ENCODE data around the gene MRPS7.

The MRPS7 gene

DNA sequence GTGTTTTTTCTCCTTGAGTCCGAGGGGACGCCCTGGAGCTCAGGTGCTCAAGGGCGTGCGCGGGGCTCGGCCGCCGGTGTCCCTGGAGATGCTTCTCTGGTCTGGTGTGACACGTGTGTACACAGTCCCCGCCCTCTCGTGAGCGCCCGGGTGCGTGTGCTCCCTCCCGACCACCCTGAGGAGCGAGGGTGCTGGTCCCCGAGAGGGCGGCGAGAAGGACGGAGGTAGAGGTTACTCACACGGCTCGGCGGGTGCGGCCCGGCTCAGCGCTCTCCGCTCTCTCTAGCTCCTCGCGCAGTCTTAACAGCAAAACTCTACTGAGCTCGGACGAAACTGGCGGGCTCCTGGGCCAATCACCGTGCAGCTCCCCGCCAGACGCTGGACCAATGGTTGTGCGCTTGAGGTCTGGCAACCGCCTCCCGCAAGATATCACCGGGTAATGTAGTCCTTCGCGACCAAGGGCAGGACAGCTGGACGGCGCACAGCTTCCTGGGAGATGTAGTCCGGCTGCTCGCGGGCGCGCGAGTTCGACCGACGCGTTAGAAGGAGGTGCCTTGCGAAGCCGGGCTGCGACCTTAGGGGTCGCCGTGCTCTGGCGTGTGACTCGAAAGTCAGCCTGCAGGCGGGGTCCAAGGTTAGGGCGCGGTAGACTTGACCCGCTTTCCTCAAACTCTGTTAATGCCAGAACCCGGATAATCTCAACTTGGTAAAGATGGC is 27.6 kb downstream of the MRPS7 start, which contains the start of gene SLC25A19 (continued):
- TF ChIP-seq, protein P1, sequence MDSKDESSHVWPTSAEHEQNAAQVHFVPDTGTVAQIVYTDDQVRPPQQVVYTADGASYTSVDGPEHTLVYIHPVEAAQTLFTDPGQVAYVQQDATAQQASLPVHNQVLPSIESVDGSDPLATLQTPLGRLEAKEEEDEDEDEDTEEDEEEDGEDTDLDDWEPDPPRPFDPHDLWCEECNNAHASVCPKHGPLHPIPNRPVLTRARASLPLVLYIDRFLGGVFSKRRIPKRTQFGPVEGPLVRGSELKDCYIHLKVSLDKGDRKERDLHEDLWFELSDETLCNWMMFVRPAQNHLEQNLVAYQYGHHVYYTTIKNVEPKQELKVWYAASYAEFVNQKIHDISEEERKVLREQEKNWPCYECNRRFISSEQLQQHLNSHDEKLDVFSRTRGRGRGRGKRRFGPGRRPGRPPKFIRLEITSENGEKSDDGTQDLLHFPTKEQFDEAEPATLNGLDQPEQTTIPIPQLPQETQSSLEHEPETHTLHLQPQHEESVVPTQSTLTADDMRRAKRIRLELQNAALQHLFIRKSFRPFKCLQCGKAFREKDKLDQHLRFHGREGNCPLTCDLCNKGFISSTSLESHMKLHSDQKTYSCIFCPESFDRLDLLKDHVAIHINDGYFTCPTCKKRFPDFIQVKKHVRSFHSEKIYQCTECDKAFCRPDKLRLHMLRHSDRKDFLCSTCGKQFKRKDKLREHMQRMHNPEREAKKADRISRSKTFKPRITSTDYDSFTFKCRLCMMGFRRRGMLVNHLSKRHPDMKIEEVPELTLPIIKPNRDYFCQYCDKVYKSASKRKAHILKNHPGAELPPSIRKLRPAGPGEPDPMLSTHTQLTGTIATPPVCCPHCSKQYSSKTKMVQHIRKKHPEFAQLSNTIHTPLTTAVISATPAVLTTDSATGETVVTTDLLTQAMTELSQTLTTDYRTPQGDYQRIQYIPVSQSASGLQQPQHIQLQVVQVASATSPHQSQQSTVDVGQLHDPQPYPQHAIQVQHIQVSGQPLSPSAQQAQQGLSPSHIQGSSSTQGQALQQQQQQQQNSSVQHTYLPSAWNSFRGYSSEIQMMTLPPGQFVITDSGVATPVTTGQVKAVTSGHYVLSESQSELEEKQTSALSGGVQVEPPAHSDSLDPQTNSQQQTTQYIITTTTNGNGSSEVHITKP (tag by site-specific recombination; IDR thresholded peaks at IDR 0.05), result peak; percentile 95
- TF ChIP-seq KLF1 (tag by site-specific recombination; IDR thresholded peaks at IDR 0.05) (peak; percentile 71), ZNF292 (tag by site-specific recombination; IDR thresholded peaks at IDR 0.05; ENCODE audit: borderline replicate concordance, low read depth) (no peak), ZBTB48 (tag by site-specific recombination; IDR thresholded peaks at IDR 0.05) (peak; percentile 94), ZNF768 (tag by site-specific recombination; IDR thresholded peaks at IDR 0.05) (no peak), ZNF677 (tag by site-specific recombination; IDR thresholded peaks at IDR 0.05) (no peak), REPIN1 (tag by site-specific recombination; IDR thresholded peaks at IDR 0.05; ENCODE audit: low read depth) (peak; percentile 75; the same call in 1 of the 2 replicates), HOXA7 (CRISPR knock-in tag; IDR thresholded peaks at IDR 0.05; ENCODE audit: borderline replicate concordance) (no peak), SALL2 (tag by site-specific recombination; IDR thresholded peaks at IDR 0.05; ENCODE audit: borderline replicate concordance) (no peak), ZNF48 (tag by site-specific recombination; IDR thresholded peaks at IDR 0.05) (no peak), ZSCAN30 (tag by site-specific recombination; IDR thresholded peaks at IDR 0.05) (peak; percentile 61), MZF1 (tag by site-specific recombination; IDR thresholded peaks at IDR 0.05; ENCODE audit: borderline replicate concordance) (no peak), YY1 (tag by site-specific recombination; IDR thresholded peaks at IDR 0.05) (peak; percentile 71; the same call in 1 of the 2 replicates), ZSCAN23 (tag by site-specific recombination; IDR thresholded peaks at IDR 0.05) (peak; percentile 54; the same call in 1 of the 2 replicates), ZNF830 (tag by site-specific recombination; IDR thresholded peaks at IDR 0.05; ENCODE audit: low read depth) (no peak), ZNF274 (IDR thresholded peaks at IDR 0.05; ENCODE audit: low read length) (no peak), ZNF274 (tag by site-specific recombination; IDR thresholded peaks at IDR 0.05; ENCODE audit: borderline replicate concordance) (no peak), ZNF155 (tag by site-specific recombination; IDR thresholded peaks at IDR 0.05) (no peak)
- TF ChIP-seq, protein P2, sequence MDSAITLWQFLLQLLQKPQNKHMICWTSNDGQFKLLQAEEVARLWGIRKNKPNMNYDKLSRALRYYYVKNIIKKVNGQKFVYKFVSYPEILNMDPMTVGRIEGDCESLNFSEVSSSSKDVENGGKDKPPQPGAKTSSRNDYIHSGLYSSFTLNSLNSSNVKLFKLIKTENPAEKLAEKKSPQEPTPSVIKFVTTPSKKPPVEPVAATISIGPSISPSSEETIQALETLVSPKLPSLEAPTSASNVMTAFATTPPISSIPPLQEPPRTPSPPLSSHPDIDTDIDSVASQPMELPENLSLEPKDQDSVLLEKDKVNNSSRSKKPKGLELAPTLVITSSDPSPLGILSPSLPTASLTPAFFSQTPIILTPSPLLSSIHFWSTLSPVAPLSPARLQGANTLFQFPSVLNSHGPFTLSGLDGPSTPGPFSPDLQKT (IDR thresholded peaks at IDR 0.05; ENCODE audit: borderline replicate concordance, low read depth, low read length), result no peak
- TF ChIP-seq, protein P3, sequence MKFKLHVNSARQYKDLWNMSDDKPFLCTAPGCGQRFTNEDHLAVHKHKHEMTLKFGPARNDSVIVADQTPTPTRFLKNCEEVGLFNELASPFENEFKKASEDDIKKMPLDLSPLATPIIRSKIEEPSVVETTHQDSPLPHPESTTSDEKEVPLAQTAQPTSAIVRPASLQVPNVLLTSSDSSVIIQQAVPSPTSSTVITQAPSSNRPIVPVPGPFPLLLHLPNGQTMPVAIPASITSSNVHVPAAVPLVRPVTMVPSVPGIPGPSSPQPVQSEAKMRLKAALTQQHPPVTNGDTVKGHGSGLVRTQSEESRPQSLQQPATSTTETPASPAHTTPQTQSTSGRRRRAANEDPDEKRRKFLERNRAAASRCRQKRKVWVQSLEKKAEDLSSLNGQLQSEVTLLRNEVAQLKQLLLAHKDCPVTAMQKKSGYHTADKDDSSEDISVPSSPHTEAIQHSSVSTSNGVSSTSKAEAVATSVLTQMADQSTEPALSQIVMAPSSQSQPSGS (tag by site-specific recombination; IDR thresholded peaks at IDR 0.05; ENCODE audit: low read depth), result no peak
- TF ChIP-seq, protein P4, sequence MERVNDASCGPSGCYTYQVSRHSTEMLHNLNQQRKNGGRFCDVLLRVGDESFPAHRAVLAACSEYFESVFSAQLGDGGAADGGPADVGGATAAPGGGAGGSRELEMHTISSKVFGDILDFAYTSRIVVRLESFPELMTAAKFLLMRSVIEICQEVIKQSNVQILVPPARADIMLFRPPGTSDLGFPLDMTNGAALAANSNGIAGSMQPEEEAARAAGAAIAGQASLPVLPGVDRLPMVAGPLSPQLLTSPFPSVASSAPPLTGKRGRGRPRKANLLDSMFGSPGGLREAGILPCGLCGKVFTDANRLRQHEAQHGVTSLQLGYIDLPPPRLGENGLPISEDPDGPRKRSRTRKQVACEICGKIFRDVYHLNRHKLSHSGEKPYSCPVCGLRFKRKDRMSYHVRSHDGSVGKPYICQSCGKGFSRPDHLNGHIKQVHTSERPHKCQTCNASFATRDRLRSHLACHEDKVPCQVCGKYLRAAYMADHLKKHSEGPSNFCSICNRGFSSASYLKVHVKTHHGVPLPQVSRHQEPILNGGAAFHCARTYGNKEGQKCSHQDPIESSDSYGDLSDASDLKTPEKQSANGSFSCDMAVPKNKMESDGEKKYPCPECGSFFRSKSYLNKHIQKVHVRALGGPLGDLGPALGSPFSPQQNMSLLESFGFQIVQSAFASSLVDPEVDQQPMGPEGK (tag by site-specific recombination; IDR thresholded peaks at IDR 0.05), result 0 out of 2 replicates have a peak, but pooled peaks have one; percentile 23
- TF ChIP-seq, protein P5, sequence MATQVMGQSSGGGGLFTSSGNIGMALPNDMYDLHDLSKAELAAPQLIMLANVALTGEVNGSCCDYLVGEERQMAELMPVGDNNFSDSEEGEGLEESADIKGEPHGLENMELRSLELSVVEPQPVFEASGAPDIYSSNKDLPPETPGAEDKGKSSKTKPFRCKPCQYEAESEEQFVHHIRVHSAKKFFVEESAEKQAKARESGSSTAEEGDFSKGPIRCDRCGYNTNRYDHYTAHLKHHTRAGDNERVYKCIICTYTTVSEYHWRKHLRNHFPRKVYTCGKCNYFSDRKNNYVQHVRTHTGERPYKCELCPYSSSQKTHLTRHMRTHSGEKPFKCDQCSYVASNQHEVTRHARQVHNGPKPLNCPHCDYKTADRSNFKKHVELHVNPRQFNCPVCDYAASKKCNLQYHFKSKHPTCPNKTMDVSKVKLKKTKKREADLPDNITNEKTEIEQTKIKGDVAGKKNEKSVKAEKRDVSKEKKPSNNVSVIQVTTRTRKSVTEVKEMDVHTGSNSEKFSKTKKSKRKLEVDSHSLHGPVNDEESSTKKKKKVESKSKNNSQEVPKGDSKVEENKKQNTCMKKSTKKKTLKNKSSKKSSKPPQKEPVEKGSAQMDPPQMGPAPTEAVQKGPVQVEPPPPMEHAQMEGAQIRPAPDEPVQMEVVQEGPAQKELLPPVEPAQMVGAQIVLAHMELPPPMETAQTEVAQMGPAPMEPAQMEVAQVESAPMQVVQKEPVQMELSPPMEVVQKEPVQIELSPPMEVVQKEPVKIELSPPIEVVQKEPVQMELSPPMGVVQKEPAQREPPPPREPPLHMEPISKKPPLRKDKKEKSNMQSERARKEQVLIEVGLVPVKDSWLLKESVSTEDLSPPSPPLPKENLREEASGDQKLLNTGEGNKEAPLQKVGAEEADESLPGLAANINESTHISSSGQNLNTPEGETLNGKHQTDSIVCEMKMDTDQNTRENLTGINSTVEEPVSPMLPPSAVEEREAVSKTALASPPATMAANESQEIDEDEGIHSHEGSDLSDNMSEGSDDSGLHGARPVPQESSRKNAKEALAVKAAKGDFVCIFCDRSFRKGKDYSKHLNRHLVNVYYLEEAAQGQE (tag by site-specific recombination; IDR thresholded peaks at IDR 0.05), result peak; percentile 36; the same call in 1 of the 2 replicates
- TF ChIP-seq, protein P6, sequence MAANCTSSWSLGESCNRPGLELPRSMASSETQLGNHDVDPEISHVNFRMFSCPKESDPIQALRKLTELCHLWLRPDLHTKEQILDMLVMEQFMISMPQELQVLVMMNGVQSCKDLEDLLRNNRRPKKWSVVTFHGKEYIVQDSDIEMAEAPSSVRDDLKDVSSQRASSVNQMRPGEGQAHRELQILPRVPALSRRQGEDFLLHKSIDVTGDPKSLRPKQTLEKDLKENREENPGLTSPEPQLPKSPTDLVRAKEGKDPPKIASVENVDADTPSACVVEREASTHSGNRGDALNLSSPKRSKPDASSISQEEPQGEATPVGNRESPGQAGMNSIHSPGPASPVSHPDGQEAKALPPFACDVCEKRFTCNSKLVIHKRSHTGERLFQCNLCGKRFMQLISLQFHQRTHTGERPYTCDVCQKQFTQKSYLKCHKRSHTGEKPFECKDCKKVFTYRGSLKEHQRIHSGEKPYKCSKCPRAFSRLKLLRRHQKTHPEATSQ (tag by site-specific recombination; IDR thresholded peaks at IDR 0.05), result 0 out of 2 replicates have a peak, but pooled peaks have one; percentile 28
- TF ChIP-seq, protein P7, sequence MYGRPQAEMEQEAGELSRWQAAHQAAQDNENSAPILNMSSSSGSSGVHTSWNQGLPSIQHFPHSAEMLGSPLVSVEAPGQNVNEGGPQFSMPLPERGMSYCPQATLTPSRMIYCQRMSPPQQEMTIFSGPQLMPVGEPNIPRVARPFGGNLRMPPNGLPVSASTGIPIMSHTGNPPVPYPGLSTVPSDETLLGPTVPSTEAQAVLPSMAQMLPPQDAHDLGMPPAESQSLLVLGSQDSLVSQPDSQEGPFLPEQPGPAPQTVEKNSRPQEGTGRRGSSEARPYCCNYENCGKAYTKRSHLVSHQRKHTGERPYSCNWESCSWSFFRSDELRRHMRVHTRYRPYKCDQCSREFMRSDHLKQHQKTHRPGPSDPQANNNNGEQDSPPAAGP (tag by site-specific recombination; IDR thresholded peaks at IDR 0.05), result peak; percentile 69

All from HEK293 (cell line).